Vagina (tissue), 2 donors: ENCODE results near the gene TMEM30B.
"Not testable (repeated sequence)": the region's sequence is repeated elsewhere in the genome, so short reads cannot be mapped to it uniquely, and the experiment has no call there.

Source experiments
- POLR2A ChIP-seq, 2 donors: fragments of 450-650 bp; IDR thresholded peaks; one replicate each; pipeline ENCODE4 v1.6.1; 2017; ENCODE audit warnings: antibody characterized with exemption in 2 of 2, mild to moderate bottlenecking in 2 of 2, moderate library complexity in 2 of 2
- TF ChIP-seq, protein P1 (sequence below), 3 experiments: fragments of 450-650 bp in 2 of 3; fragments of 200-600 bp in 1 of 3; sonication (generic) in 1 of 3; IDR thresholded peaks; one replicate each; pipeline ENCODE4 v1.5.1; 2017 to 2019; ENCODE audit warnings: antibody characterized with exemption in 3 of 3, mild to moderate bottlenecking in 2 of 3, moderate library complexity in 2 of 3

DNA sequence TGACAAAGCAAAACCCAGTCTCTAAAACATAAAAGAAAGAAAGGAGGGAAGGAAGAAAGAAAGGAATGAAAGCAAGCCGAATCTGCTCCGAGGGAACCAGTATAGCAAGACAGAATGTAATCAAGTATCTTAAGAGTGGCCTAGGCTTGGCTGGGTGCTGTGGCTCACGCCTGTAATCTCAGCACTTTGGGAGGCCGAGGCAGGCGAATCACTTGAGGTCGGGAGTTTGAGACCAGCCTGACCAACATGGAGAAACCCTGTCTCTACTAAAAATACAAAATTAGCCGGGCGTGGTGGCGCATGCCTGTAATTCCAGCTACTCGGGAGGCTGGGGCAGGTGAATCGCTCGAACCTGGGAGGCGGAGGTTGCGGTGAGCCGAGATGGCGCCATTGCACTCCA is 39.0 kb upstream of the TMEM30B start:
- TF ChIP-seq, protein P1, sequence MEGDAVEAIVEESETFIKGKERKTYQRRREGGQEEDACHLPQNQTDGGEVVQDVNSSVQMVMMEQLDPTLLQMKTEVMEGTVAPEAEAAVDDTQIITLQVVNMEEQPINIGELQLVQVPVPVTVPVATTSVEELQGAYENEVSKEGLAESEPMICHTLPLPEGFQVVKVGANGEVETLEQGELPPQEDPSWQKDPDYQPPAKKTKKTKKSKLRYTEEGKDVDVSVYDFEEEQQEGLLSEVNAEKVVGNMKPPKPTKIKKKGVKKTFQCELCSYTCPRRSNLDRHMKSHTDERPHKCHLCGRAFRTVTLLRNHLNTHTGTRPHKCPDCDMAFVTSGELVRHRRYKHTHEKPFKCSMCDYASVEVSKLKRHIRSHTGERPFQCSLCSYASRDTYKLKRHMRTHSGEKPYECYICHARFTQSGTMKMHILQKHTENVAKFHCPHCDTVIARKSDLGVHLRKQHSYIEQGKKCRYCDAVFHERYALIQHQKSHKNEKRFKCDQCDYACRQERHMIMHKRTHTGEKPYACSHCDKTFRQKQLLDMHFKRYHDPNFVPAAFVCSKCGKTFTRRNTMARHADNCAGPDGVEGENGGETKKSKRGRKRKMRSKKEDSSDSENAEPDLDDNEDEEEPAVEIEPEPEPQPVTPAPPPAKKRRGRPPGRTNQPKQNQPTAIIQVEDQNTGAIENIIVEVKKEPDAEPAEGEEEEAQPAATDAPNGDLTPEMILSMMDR (IDR thresholded peaks at IDR 0.05) = not testable (repeated sequence)
- not testable (repeated sequence) for TF ChIP-seq POLR2A (IDR thresholded peaks at IDR 0.05)
